ENCODE results near the gene ADD3.

ADD3 gene

GRCh38 chr10:110007701-110008517 is at the start of gene ADD3:
ADD3 (plus strand) TSS chr10:110007984; CDS start chr10:110100654, 92,670 bp downstream.
- peak; percentile 93 for DNase-seq

- no peak for DNase-seq
Measured at GRCh38 chr10:109958059-109958458, 49.7 kb upstream of the ADD3 start.

GRCh38 chr10:109959259-109960145 is 48.3 kb upstream of the ADD3 start:
- no peak for DNase-seq

- DNase-seq: no peak
Measured at GRCh38 chr10:109960682-109961081, 47.1 kb upstream of the ADD3 start.

GRCh38 chr10:109961174-109962001 is 46.4 kb upstream of the ADD3 start:
- DNase-seq: no peak

DNA sequence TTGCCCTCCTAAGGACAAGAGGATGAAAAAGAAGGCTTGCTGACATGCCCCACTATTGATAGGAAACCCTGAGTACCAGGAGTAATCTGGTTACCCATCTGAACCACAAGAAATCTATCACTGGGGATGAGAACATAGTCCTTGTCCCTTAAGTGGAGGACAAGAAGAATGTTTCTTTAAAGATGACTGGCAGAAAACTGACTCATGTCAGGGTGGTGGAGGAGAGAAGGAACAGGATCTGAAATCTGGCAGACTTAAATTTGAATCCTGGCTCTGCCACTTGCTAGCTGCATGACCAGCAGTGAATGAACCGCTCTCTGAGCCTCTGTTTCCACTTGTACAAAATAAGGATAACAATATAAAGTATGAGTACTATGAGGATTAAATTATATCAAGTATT is 45.5 kb upstream of the ADD3 start:
- peak; percentile 29 for DNase-seq

DNA sequence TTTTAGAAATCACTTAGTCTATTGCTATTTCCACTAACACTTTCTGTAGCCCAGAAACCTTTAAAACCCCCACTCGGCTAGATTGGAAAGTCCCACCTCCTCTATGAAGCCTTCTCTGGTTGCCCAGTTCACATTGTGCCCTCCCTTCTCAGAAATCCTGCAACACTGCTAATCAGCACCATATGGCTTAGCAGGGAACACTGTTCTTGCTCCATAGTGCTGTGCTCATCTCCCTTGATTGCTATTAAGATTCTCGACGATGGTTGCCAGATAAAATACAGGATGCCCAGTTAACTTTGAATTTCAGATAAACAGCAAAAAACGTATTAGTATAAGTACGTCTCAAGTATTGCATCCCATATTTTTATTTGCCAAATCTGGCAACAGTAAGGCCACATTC is 44.3 kb upstream of the ADD3 start:
- DNase-seq: no peak

DNA sequence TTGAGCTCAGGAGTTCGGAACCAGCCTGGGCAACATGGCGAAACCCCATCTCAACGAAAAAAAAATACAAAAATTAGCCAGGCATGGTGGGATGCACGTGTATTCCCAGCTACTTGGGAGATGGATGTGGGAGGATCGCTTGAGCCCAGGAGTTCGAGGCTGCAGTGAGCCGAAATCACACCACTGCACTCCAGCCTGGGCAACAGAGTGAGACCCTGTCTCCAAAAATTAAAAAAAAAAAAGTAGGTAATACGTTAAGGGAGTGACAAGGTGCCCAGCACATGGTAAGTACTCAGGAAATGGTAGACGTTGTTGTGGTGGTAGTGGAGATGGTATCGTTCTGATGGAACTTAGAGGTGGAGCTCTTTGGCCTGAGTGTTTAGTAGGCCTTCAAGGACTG is 43.5 kb upstream of the ADD3 start:
- no peak for DNase-seq

- no peak for DNase-seq
Measured at GRCh38 chr10:109966961-109967738, 40.6 kb upstream of the ADD3 start.

- no peak for DNase-seq
Measured at GRCh38 chr10:109967739-109968088, 40.1 kb upstream of the ADD3 start.

DNA sequence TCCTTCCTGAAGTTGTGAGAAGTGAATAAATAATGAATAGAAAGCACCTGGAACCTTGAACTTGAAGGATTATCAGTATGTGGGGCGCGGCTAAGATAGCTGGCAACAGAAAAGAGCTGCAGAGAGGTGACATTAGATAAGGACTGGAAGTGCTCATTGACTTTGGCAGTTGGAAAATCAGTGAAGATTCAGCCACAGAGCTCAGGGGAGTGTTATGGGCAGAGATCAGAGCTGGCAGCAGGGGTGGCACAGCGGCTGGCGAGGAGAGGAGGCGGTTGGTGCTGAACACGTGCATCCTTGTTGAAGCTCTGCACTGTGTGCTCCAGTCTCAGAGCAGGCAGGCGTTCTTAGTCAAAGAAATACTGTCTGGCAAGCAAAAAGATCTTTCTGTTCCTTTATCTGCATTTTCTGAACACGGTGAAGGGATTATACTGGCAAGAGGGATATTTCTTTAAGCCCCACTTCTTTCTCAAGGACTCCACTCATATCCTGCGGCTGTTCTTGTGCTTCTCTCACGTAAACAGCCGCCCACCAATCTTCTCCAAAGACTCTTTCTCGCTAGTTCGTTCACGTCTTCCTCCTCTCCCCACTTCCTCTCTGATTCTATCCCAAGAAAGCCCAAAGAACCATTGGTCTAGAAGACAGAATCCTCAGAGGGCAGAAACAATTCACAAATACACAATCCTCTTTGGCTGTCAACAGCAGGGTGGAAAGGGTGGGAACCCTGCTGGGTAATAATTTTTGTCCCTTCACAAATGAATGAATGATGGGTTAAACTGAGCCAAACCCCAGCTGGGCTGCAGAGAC is 38.6 kb upstream of the ADD3 start:
- no peak for DNase-seq

DNA sequence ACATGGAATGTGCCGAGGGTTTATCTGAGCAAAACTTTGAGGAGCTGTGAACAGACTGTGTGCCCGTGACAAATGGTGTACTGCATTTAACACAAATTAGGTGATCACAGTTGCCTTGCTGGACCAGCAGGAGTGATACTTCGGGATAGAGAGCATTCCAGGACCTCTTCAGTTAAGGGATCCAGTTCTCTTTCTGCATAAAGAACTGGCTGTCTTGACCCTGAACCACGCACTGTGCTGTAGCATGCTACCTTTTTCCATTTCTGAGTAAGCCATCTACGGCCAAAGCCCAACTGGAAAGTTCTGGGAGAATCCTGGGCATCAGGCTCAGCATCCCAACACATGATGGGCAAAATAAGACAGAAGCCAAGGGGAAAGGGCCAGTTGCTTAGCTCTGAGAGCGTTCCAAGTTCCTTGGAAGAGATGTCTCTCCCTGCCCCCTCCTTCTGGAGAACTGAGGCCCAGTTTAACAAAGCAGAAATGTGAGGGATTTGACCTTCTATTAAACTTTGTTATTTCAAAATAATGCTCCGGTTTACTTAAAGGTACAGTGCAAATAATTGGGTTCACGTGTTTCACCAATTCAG is 37.9 kb upstream of the ADD3 start:
- no peak for DNase-seq

DNA sequence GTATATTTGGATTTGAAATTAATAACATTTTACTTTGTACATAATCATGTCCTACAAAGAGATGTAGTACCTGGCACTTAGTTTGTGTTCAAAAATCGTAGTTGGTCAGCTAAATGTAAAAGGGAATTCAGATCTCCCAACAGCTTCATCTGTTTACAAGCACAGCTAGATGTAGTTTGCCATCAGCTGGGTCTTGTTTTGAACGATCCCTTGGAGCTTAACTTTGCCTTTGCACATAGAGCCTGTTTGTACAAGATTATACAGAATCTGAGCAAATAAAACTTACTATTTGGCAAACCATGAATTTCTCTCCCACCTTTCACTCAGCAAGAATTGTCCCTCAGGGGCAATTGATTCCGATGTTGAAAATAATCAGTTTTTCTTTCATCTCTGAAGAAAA is 36.1 kb upstream of the ADD3 start:
- no peak for DNase-seq

GRCh38 chr10:109972372-109973001 is 35.3 kb upstream of the ADD3 start:
- no peak for DNase-seq

DNA sequence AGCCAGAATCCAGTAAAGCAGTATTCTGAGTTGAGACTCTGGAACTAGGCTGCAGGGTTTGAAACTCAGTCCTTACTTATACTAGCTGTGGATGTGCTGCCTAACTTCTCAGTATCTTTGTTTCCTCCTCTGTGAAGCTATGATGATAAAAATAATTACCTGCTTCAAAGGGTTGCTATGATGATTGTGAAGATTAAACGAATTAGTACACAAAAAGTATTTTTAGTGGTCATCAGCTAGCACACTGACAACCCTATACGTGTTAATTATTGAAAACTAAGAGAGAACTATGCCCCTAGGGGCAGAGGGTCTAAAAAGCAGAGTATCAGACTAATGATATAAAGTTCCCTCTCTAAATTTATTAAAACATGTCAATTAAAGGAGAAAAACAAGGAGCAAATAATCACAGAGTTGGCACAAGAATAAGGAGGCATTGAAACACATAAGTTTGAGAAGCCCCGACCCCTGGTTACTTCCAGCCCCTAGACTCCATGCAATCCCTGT is 34.4 kb upstream of the ADD3 start:
- no peak for DNase-seq

GRCh38 chr10:109974504-109975191 is 33.1 kb upstream of the ADD3 start:
- no peak for DNase-seq

DNA sequence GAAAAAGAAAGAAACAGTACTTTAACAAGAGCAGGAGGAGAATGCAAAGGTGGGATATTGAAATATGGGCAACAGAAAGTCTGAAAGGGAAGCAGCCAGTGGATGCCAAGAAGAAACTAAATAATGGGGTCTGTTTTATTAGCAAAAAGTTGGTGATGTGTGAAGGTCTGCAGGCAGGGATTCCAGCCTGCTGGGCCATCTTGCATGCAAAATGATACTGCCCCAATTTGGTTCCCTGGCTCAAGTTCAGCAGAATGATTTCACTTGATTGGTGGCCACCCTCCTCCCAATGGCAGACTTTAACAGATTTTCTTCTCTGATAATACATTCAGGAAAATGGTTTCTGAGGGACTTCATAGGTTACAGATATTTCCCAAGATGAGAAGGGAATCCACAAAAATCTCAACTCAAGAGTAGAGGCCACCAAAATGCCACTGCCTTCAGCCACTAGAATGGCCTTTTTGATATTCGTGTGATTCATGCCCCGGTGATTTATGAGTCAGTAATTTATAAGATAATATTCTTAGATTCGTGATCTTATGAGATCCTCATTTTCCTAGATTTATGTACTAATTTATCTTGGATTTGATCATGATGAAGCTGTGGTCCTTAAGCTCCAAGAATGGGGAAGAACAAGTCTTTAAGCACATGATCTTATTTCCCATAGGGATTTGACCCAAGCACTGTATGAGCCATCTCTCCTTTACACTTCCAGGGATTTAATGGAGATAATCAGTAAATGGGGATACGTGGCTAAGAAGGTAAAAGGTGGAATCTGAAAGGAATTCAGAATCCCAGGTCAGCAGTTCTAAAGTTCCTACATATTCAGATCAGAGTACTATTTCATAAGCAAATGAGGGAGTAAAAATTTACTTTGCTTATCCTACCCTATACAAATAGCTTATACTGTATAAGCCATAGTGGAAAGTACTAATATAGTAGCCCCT is 32.3 kb upstream of the ADD3 start:
- DNase-seq: no peak

GRCh38 chr10:109976681-109977080 is 31.1 kb upstream of the ADD3 start:
- DNase-seq: no peak

DNA sequence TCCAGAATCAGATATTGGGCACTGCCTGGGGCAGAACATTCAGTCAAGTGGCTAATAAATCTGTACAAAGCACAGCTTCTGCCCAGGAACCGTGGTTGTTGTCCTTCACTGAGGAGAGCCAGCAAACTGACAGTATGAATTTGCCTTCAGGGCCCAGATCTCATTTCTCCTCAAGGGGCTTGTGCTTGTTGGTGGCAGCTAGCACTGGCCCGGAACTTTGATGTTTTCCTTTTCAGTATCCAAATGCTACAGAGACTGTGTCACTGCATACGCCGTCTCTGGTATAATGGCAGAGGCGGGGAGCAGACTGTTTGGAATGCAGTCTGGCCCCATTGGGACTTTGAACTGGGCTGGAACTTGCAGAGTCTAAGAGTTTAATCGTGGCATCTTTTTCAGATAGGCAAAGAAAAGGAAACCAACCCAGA is 30.4 kb upstream of the ADD3 start:
- no peak for DNase-seq

Data from OCI-M1 (cell line).